Body of pancreas (tissue), 4 donors: ENCODE measurements around the gene RASD2.

Experiments
- POLR2A ChIP-seq, 3 donors: fragments of 450-650 bp; IDR thresholded peaks; one replicate each; pipeline ENCODE4 v1.6.1; 2016; ENCODE audit warnings: antibody characterized with exemption in 3 of 3, mild to moderate bottlenecking in 2 of 3
- TF ChIP-seq, protein P1 (sequence below), 7 experiments: fragments of 450-650 bp in 4 of 7; fragments of 200-600 bp in 3 of 7; sonication (generic) in 3 of 7; IDR thresholded peaks; one replicate each; pipeline ENCODE4 v1.5.1; 2016 to 2019; ENCODE audit warnings: antibody characterized with exemption in 7 of 7

GRCh38 chr22:35569916-35570315 lies 29.3 kb downstream of the RASD2 start:
- TF ChIP-seq, protein P1, sequence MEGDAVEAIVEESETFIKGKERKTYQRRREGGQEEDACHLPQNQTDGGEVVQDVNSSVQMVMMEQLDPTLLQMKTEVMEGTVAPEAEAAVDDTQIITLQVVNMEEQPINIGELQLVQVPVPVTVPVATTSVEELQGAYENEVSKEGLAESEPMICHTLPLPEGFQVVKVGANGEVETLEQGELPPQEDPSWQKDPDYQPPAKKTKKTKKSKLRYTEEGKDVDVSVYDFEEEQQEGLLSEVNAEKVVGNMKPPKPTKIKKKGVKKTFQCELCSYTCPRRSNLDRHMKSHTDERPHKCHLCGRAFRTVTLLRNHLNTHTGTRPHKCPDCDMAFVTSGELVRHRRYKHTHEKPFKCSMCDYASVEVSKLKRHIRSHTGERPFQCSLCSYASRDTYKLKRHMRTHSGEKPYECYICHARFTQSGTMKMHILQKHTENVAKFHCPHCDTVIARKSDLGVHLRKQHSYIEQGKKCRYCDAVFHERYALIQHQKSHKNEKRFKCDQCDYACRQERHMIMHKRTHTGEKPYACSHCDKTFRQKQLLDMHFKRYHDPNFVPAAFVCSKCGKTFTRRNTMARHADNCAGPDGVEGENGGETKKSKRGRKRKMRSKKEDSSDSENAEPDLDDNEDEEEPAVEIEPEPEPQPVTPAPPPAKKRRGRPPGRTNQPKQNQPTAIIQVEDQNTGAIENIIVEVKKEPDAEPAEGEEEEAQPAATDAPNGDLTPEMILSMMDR (IDR thresholded peaks at IDR 0.05): no peak
- no peak for TF ChIP-seq POLR2A (IDR thresholded peaks at IDR 0.05)
